GM19455 (cell line): ENCODE measurements around the gene ANKRD30A.
"Not testable (repeated sequence)": the region's sequence is repeated elsewhere in the genome, so short reads cannot be mapped to it uniquely, and the experiment has no call there.

Experiments used
- ATAC-seq: cut with Tn5 transposase; IDR thresholded peaks from one replicate; pipeline ENCODE4 v1.9.1; 2021; ENCODE audit not compliant: unreplicated experiment

The ANKRD30A gene

DNA sequence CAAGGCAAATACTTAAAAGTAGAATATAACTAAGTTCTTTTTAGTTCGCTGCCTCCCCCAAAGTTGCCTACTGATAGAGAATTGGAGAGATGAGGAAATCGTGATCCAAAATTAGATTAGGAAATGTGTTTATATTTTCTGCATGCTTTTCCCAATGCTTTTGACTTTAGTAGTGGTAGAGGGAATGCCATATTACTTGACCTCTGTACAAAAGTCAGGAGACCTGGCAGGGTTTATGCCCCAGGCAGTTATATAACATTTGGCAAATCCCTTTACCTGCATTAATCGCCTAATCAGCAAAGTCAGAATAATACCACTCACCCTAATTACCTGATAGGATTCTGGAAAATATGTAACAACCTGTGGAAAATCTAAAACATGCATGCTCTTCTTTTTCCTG lies 142.9 kb downstream of the ANKRD30A start:
- no peak for ATAC-seq

DNA sequence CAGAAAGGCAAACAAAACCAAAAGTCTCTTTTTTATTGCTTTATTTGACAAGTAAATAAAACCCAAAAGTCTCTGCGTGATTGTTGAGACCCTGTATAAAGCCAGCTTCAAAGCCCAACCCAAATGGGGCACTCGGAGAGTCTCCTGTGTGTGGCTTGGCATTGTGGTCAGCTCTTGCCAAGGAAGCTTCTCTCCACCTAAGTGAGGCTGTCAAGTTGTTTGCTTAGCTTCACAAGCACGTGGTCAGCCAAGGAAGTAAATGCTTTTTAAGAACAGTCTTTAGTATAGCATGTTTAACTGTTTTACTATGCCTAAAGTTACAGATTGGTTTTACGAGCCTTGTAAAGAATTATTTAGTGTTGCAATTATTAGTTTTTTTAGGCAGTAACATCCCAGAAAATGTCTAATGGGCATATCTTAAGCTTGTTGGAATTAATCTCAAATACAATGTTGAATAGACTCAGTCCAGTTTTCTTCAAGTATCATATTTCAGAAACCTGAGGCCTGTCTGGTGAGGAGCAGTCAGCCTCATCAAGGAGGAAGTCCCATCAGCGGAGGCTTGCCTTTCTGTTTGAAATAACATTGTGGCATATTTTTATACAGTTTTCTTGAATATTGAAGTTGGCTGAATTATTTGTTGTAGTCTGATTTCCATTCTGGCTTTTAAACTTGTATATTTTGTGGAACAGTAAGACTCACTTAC lies 144.3 kb downstream of the ANKRD30A start:
- ATAC-seq = no peak

DNA sequence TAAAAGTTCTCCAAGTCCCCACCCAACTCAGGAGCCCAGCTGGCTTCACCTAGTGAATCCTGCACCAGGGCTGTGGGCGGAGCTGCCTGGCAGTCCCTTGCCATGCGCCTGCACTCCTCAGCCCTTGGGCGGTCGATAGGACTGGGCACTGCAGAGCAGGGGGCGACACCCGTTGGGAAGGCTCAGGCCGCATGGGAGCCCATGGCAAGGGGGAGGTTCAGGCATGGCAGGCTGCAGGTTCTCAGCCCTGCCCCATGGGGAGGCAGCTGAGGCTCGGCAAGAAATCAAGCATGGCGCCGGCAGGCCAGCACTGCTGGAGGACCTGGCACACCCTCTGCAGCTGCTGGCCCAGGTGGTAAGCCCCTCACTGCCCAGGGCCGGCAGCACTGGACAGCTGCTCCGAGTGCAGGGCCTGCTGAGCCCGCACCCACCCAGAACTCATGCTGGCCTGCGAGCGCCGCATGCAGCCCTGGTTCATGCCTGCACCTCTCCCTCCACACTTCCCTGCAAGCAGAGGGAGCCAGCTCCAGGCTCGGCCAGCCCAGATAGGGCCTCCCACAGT lies 149.9 kb downstream of the ANKRD30A start:
- no peak for ATAC-seq

DNA sequence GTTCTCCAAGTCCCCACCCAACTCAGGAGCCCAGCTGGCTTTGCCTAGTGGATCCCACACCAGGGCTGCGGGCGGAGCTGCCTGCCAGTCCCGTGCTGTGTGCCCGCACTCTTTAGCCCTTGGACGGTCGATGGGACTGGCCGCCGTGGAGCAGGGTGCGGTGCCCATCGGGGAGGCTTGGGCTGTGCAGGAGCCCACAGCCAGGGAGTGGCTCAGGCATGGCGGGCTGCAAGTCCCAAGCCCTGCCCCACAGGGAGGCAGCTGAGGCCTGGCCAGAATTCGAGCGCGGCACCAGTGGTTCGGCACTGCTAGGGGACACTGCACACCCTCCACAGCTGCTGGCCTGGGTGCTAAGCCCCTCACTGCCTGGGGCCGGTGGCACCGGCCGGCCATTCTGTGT lies 159.7 kb downstream of the ANKRD30A start:
- no peak for ATAC-seq

DNA sequence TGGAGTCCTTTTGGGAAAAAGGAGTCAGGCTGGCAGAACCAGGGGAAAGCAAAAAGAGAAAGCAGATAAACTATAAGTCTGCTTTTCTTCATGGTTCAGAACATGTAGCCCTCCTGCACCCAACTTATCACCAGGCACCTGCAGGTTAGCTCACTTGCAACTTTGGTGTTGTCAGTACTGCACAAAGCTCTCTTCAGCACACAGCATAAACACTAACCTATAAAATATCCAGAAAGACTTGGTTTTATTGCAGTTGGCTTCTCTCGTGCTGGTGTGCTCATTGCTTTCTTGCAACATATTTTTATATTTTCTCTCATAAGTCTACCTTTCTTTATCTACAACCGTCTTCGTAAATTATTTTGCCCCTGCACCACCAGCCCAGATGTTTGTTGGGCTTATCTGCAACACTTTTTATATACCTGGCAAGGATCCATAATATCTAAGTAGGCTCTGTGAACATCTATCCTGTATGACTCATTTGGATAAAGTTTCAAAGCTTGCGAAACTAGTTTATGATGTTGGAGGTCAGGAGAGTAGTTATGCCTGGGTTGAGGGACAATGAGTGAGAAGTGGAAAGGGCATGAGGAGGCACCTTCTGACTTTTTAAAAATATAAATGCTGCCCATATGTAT lies 164.6 kb downstream of the ANKRD30A start:
- ATAC-seq = no peak

DNA sequence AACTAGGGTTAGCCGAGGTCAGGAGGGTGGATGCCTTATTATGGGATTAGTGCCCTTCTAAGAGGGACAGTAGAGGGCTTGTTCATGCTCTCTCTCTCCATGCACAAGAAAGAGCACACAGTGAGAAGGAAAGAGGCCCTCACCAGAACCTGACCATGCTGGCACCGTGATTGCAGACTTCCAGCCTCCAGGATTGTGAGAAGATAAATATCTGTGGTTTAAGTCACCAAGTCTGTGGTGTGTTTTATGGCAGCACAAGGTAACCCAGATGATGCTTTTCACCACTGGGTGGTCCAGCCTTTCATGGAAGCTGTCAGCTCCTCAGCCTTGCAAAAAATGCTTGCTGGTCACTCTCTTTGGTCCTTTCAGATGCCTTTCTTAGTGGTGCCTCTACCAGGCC lies 175.9 kb downstream of the ANKRD30A start:
- no peak for ATAC-seq

DNA sequence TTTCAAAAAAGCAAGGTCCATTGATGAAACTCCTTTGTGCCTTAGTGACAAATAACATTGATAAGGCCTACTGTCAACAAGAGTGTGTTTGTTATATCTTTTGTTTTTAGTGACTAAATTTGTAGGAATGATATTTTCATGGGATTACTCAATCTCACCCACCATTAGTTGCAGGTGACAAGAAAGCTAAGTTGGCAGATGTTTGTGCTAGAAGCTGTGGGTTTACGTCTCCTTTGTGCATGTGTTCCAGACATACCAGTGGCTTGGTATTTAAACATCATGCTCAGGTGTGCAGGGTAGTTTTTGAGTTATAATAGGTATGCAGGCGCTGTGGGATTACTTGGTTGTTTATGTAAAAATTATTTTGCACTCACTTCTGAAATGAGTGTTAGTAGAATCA lies 178.6 kb downstream of the ANKRD30A start:
- no peak for ATAC-seq

DNA sequence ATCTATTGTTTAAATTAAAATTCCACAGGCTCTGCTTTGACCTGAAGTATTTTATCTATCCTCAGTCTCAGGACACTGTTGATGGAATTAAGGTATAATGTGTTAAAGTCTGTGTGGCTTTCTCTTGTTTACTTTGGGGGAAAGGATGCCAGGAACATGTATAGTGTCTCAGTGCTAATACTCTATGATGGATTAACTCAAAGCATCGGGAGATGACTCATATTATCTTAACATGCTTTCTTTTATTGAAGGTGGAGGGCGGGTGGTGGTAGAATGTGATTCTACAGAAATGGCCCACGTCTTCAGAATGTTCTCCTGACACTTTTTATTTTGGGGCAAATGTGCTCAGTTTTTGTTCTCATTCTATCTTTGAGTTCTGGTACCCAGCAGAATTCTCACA lies 189.0 kb downstream of the ANKRD30A start:
- no peak for ATAC-seq

DNA sequence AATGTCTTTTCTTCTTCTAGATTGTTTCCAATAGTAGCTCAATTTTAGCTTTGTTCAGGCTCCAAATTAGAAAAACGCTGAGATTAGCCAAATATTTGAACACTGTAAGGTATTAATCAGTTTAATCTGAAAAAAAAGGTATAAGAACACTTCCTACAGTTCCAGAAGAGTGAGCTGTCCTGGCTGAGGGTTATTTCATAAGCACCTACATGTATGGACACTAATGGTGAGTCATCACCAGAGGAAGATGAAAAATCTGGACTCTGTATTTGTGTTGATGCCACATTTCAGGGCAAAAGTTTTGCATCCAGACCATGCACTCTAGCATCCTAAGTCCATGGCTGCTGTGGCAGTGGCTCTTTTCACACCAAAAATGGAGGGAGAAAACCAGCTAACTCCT lies 189.5 kb downstream of the ANKRD30A start:
- ATAC-seq = no peak

DNA sequence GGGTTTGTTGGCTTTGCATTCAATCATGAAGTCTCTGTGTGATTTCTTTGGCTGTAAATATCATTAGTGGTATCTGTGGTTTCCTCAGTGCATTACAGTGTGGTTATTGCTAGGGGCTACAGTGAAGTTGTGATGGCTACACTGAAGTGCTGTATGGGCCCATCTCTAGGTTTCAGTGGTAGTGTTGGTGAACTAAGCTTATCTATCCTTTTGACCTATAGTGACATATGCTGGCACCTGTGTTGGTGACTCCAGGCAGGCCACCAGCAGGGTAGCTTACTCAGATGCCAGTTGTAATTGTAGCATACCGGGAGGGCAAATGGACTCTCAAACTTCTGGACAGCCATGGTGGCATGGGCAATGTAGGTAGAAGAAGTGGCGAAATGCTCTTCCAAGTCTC lies 219.0 kb downstream of the ANKRD30A start:
- ATAC-seq = no peak

DNA sequence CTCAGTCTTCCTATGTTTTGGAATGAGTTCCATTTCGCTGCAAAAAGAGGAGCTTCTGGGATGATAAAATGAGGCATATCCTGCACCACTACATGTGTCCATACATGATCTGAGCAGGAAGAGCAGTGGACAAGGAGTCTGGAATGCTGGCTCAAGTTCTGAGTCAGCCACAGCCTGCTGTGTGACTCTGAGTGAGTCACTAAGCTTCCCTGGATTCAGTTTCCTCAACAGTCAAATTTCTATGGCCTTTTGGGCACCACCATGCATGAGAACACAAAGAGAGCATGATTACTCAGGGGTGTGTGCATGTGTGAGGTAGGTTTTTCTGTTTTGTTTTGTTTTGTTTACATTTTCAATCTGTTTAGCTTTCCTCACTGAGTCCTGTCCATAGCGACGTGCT lies 254.6 kb downstream of the ANKRD30A start:
- ATAC-seq = no peak

DNA sequence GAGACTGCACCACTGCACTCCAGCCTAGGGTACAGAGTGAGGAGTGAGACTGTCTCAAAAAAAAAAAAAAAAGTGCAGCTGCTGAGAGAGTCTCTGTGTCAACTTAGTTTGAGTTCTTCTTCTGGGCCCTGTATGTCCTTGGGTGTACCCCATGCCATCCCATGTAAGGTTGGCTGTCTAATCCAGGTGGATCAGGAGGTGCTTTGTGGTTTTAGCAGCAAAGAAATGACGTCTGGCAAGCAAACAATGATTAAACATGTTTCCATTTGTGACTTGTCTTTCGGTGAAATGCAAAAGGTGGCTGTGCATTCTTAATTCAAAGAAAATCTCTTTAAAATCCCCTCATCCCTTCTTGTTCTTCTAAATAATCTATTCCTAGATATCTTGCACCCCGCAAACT lies 255.9 kb downstream of the ANKRD30A start:
- ATAC-seq = no peak

DNA sequence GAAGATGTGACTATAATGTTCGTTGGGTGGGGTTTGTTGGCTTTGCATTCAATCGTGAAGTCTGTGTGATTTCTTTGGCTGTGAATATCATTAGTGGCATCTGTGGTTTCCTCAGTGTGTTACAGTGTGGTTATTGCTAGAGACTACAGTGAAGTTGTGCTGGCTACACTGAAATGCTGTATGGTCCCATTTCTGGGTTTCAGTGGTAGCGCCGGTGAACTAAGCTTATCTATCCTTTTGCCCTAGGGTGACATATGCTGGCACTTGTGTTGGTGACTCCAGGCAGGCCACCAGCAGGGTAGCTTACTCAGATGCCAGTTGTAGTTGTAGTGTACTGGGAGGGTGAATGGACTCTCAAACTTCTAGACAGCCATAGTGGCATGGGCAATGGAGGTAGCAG lies 259.5 kb downstream of the ANKRD30A start:
- ATAC-seq = no peak

DNA sequence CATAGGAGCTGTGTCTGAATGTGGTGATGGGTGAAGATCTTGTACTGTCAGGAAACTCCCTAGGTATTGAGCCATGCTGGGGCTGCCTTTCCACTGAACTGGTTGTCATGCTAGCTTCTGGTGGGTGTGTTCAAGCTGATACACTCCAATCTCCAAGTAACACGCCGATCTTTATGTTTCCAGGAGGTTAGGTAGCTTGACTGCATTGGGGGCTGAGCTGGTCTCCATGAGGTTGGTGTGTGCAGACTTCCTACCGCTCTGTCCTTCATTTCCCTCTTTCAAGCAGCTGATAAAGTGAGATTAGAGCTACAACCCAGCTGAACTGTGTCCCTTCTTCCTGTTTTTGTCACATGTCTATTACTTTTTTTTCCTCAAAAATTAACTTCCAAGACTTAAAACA lies 265.5 kb downstream of the ANKRD30A start:
- ATAC-seq = no peak

DNA sequence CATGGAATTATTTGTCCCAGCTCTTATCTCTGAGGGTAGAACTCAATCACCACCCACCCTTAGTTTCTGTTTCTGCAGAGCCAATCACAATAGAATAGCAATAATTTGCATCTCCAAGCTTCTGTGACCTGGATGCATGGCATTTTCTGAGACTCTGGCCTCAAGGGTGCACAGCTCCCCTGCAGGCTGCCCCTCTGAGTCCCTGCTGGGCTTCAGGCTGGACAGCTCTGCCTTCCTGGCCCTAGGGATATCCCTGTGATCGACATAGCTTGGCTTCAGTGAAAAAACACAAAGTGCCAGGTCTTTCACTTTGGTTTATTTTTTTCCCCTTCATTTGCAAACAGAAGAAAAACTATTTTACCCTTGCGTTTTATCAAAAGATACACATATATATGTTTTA lies 275.4 kb downstream of the ANKRD30A start:
- ATAC-seq = not testable (repeated sequence)

DNA sequence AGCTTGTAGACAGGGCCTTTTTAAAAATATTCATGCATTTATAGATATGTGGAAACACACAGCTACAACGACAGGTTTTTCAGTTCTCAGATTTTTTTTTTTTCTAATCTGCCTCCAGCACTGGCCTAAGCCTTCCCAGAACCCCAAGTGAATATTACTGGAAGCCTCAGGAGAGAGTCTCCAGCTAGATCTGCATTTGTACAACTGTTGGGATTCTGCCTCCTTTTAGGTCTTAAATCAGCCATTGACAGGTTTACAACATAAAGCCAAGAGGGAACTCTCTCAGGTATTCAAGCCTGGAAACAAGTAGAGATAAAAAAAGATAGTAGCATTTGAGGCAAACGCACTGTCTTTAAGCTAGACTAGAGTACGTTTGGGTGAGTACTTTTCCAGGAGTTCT lies 275.8 kb downstream of the ANKRD30A start:
- no peak for ATAC-seq

DNA sequence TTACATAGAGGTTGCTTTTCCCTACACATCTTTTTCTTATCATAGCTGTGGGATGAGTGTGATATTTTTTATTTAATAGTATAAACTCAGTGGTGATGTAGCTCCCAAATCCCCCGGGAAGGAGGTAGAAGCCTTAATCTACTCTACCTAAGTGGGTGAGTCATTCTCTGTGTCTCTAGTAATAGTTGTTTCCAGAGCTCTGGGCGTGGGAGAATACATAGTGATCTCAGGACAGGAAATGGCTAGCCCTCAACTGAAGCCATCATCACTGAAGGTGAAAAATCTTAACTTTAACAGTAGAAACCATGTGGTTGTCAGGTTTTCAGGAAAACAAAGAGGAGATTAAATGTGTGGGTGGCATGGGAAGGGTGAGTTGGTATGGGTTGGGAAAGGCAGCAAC lies 278.4 kb downstream of the ANKRD30A start:
- no peak for ATAC-seq
